Kidney epithelial cell (primary cell): ENCODE results near the gene PSMB2. TPM values are rescaled to one million over a fixed set of nuclear protein-coding genes. Genes with fewer than 3 reads are reported as not detected.

ENCODE experiments used
- DNase-seq: peaks from one replicate; pipeline ENCODE4 v3.0.0-alpha.2; 2010; ENCODE audit warnings: low read depth
- H3K27me3 ChIP-seq: 2 replicates; pipeline ENCODE4 v1.6.0; 2011; ENCODE audit warnings: low read length; ENCODE audit not compliant: control insufficient read depth, insufficient read depth
- H3K36me3 ChIP-seq: 2 replicates; pipeline ENCODE4 v1.5.1; 2011; ENCODE audit warnings: low read length; ENCODE audit not compliant: control insufficient read depth, insufficient read depth
- H3K4me3 ChIP-seq: 2 replicates; pipeline ENCODE4 v1.5.1; 2011; ENCODE audit warnings: low read depth, mild to moderate bottlenecking, control low read depth, low read length
- total RNA-seq: library from RNA; depleted of rRNA; stranded (reverse); fragments of >200 nt; gene quantifications from 2 replicates; pipeline ENCODE4 v1.2.3, GENCODE V29; 2015
- TF ChIP-seq, protein P1 (sequence below): IDR thresholded peaks from 2 replicates; pipeline ENCODE4 v1.5.1; 2011; ENCODE audit warnings: mild to moderate bottlenecking, moderate library complexity, low read length, control low read depth, inconsistent platforms; ENCODE audit not compliant: insufficient read depth, poor library complexity, severe bottlenecking

The PSMB2 gene
- total RNA-seq, 1 donor from 2014 or later: 75.4 TPM

DNA sequence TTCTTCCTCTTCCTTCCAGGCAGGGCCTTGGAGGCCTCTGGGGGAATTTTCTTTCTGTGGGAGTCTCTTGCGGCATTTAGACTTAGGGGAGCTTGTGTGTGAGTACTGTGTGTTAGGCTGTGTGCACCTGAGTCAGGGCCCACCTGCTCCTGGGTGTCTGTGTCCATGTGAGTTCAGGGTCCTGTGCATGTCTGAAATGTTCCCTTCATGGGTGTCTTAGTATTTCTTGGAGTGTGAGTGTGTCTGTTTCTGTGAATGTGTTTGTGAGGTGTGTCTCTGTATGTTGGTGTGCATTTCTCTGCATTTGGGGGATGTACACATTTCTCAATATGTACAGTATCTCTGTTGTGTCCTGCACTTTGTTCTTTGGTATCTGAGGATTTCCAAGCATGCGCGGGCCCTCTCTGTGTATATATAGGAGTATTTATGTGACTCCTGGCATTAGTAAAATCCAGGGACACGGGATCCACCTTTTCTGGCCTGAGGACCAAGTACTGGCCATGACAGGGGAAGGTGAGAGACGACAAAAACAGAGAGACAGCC, 65.8 kb downstream of the PSMB2 start:
- TF ChIP-seq, protein P1, sequence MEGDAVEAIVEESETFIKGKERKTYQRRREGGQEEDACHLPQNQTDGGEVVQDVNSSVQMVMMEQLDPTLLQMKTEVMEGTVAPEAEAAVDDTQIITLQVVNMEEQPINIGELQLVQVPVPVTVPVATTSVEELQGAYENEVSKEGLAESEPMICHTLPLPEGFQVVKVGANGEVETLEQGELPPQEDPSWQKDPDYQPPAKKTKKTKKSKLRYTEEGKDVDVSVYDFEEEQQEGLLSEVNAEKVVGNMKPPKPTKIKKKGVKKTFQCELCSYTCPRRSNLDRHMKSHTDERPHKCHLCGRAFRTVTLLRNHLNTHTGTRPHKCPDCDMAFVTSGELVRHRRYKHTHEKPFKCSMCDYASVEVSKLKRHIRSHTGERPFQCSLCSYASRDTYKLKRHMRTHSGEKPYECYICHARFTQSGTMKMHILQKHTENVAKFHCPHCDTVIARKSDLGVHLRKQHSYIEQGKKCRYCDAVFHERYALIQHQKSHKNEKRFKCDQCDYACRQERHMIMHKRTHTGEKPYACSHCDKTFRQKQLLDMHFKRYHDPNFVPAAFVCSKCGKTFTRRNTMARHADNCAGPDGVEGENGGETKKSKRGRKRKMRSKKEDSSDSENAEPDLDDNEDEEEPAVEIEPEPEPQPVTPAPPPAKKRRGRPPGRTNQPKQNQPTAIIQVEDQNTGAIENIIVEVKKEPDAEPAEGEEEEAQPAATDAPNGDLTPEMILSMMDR: no peak
- peaks cover 60% of the 10 kb centered on the region for H3K27me3 ChIP-seq
- DNase-seq: no peak
- no peaks in the 10 kb centered on the region for H3K36me3 ChIP-seq
- no peak overlapping the region for H3K4me3 ChIP-seq

DNA sequence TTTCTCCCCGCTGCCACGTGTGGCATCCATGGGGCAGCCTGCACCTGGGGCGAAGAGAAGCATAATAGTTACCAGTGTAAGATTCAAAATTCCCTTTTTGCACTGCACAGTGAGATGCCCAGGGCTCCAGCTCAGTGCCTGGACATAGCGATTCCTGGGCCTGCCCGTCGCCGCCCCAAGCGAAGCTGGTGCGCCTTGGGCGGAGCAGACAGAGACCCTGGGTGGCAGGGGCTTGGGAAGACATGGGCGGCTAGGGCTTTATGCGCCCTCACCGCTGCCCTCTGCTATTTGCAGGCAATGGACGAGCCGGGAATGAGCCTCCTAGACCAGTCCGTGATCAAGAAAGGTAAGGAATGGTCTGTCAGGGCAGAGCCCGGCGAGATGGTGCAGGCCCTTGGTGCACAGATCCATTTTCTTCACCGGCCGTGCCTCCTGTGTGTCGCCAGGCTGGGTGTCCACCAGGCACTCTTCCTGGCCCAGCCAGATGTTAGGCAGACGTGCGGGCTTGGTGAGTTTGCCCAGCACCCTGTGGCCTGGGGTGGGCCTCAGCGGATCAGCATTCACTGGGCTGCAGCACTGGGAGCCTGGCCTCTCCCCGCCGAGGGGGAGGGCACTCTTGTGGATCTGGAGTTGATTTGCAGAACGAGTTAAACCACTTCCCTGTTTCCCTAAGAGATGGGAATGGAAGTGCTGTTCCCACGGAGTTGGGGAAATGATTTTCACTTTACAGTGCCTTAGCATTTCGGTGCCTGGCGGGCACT, 66.5 kb downstream of the PSMB2 start:
- Histone ChIP-seq H3K27me3 (peaks cover 60% of the 10 kb centered on the region), H3K36me3 (no peaks in the 10 kb centered on the region), H3K4me3 (no peak overlapping the region)
- TF ChIP-seq, protein P1: no peak
- no peak for DNase-seq

DNA sequence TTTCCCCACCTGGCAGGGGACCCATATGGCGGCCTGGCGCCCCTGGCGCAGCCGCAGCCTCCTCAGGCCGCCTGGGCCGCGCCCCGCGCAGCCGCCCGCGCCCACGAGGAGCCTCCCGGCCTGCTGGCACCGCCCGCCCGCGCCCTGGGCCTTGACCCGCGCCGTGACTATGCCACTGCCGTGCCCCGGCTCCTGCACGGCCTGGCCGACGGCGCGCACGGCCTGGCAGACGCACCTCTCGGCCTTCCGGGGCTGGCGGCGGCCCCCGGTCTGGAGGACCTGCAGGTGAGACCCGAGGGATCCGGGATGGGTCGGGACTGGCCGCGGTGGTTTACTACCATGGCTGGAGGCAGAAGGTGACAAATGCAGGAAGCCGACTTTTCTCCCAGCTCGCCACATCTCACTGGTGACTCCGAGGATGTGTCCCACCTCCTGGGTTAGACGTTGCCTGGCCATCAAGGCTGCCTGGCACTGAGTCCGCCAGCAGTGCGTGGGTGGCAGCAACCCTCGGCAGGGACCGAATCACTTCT, 67.1 kb downstream of the PSMB2 start:
- peaks cover 60% of the 10 kb centered on the region for H3K27me3 ChIP-seq
- no peak overlapping the region for H3K4me3 ChIP-seq
- TF ChIP-seq, protein P1: no peak
- H3K36me3 ChIP-seq: no peaks in the 10 kb centered on the region
- no peak for DNase-seq

DNA sequence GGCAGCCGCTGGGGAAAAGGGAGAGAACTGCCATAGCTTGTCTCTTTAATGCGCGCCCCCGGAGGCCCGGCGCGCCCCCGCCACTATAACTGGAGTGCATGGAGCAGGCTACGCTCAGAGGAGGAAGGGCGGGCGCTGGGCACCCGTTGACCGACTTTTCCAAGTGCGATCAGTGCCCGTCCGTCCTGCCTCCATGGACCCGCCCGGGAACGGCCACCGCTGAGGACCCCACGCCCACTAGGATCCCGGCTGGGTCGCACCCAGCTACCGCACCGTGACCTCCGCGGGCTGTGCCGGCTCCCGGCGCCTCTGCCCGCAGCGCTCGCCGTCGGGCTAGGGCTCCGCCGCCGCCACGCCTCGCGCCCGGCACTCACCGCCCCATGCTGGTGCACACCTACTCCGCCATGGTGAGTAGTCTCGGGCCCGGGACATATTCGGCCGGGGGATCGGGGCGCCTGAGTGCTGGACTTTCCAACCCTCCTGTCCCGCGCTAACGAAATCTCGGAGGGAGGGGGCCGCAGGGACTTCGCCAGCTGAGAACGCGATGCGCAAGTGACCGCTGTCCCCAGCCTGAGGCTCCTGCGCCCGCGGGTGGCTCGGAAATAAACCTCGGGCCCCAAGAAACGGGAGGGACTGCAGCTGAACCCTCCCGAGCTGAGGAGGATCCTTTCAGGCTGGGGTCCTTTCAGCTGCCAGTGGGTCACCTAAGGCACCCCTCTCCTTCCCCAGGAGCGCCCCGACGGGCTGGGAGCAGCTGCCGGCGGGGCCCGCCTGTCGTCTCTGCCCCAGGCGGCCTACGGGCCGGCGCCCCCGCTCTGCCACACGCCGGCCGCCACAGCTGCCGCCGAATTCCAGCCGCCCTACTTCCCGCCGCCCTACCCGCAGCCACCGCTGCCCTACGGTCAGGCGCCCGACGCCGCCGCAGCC, 67.9 kb downstream of the PSMB2 start, which contains the start of gene TFAP2E:
TFAP2E (plus strand) TSS at position 117 of the 927 bp plus-strand sequence; CDS start at position 381, 264 bp downstream.
- Histone ChIP-seq H3K36me3 (no peaks in the 10 kb centered on the region), H3K4me3 (peak within 1 kb of the TSS; percentile 49), H3K27me3 (peaks cover 60% of the 10 kb centered on the region)
- no peak for DNase-seq
- TF ChIP-seq, protein P1: no peak

DNA sequence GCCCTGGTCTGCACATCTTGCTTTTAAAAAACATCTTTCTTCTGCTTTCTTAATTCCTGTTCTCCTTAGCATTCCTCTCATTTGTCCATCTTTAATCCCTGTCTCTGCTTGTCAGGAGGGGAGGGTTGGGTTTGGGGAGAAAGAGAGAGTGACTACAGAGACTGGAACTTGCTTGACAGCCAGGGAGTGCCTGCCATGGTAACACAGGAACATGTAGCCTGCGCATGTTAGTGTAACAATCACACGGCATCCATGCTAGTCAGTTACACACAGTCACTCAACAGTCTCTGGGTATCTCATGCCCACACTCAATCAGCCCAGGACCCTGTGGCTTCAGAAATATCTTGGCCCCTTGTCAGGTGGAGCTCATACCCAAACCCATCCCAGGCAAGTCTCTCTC, 69.0 kb downstream of the PSMB2 start:
- TF ChIP-seq, protein P1: no peak
- Histone ChIP-seq H3K27me3 (peaks cover 55% of the 10 kb centered on the region), H3K36me3 (no peaks in the 10 kb centered on the region), H3K4me3 (no peak overlapping the region)
- no peak for DNase-seq
